GM18505 (cell line): ENCODE measurements around the gene GTPBP6.
"Not testable (repeated sequence)": the region's sequence is repeated elsewhere in the genome, so short reads cannot be mapped to it uniquely, and the experiment has no call there.

Source experiments
- ATAC-seq: cut with Tn5 transposase; IDR thresholded peaks from one replicate; pipeline ENCODE4 v1.9.1; 2021; ENCODE audit not compliant: unreplicated experiment
- POLR2A ChIP-seq: IDR thresholded peaks from 4 replicates; pipeline ENCODE4 v1.6.1; 2011; ENCODE audit warnings: borderline replicate concordance; ENCODE audit not compliant: insufficient read depth, insufficient read length; ENCODE audit errors: extremely low read depth

The GTPBP6 gene

GRCh38 chrX:312621-313331 lies 5.8 kb downstream of the GTPBP6 start:
- no peak for ATAC-seq

GRCh38 chrX:311156-312129 lies 7.2 kb downstream of the GTPBP6 start:
- TF ChIP-seq POLR2A = no peak
- no peak for ATAC-seq

More at GRCh38 chrX:312621-313331, 5.8 kb downstream of the GTPBP6 start:
- TF ChIP-seq POLR2A = no peak

- ATAC-seq = no peak
- no peak for TF ChIP-seq POLR2A
Observed at GRCh38 chrX:310621-311155, 7.9 kb downstream of the GTPBP6 start.

GRCh38 chrX:308821-309520 lies 9.6 kb downstream of the GTPBP6 start:
- TF ChIP-seq POLR2A = no peak
- no peak for ATAC-seq

- no peak for TF ChIP-seq POLR2A
- ATAC-seq = no peak
Observed at GRCh38 chrX:307261-308111, 11.1 kb downstream of the GTPBP6 start.

- not testable (repeated sequence) for ATAC-seq
Observed at GRCh38 chrX:306614-307251, 11.9 kb downstream of the GTPBP6 start.

GRCh38 chrX:305781-306613 lies 12.6 kb downstream of the GTPBP6 start:
- ATAC-seq = not testable (repeated sequence)

GRCh38 chrX:302975-303374 lies 15.6 kb downstream of the GTPBP6 start:
- ATAC-seq = no peak

GRCh38 chrX:300334-300733 lies 18.3 kb downstream of the GTPBP6 start:
- no peak for TF ChIP-seq POLR2A
- ATAC-seq = no peak

More at GRCh38 chrX:302975-303374, 15.6 kb downstream of the GTPBP6 start:
- no peak for TF ChIP-seq POLR2A

GRCh38 chrX:298993-299392 lies 19.6 kb downstream of the GTPBP6 start:
- no peak for ATAC-seq
- no peak for TF ChIP-seq POLR2A

- no peak for ATAC-seq
- no peak for TF ChIP-seq POLR2A
Observed at GRCh38 chrX:295136-295535, 23.5 kb downstream of the GTPBP6 start.
